Fibroblast of the aortic adventitia (primary cell): ENCODE results near the gene ZNF598. TPM values are rescaled to one million over a fixed set of nuclear protein-coding genes. Genes with fewer than 3 reads are reported as not detected.

Source experiments
- DNase-seq: peaks from one replicate; pipeline ENCODE4 v3.0.0-alpha.2; 2010; ENCODE audit warnings: low read depth
- H3K4me3 ChIP-seq: 2 replicates; pipeline ENCODE4 v1.5.1; 2011; ENCODE audit warnings: low read depth, mild to moderate bottlenecking, control low read depth, low read length, moderate library complexity
- total RNA-seq: library from RNA; depleted of rRNA; stranded (reverse); fragments of >200 nt; gene quantifications from 2 replicates; pipeline ENCODE4 v1.2.3, GENCODE V29; 2012; ENCODE audit warnings: low replicate concordance
- TF ChIP-seq, protein P1 (sequence below): IDR thresholded peaks from 2 replicates; pipeline ENCODE4 v1.5.1; 2011; ENCODE audit warnings: mild to moderate bottlenecking, low read length, control low read depth, inconsistent platforms; ENCODE audit not compliant: insufficient read depth

Gene ZNF598
- total RNA-seq, 1 donor, result 18.8 TPM

GRCh38 chr16:2031081-2031577 is 21.5 kb upstream of the ZNF598 start:
- DNase-seq, result no peak
- H3K4me3 ChIP-seq, result no peak overlapping the region
- TF ChIP-seq, protein P1, sequence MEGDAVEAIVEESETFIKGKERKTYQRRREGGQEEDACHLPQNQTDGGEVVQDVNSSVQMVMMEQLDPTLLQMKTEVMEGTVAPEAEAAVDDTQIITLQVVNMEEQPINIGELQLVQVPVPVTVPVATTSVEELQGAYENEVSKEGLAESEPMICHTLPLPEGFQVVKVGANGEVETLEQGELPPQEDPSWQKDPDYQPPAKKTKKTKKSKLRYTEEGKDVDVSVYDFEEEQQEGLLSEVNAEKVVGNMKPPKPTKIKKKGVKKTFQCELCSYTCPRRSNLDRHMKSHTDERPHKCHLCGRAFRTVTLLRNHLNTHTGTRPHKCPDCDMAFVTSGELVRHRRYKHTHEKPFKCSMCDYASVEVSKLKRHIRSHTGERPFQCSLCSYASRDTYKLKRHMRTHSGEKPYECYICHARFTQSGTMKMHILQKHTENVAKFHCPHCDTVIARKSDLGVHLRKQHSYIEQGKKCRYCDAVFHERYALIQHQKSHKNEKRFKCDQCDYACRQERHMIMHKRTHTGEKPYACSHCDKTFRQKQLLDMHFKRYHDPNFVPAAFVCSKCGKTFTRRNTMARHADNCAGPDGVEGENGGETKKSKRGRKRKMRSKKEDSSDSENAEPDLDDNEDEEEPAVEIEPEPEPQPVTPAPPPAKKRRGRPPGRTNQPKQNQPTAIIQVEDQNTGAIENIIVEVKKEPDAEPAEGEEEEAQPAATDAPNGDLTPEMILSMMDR, result no peak

GRCh38 chr16:2030036-2030435 is 20.4 kb upstream of the ZNF598 start:
- H3K4me3 ChIP-seq, result no peak overlapping the region
- TF ChIP-seq, protein P1, result no peak

DNA sequence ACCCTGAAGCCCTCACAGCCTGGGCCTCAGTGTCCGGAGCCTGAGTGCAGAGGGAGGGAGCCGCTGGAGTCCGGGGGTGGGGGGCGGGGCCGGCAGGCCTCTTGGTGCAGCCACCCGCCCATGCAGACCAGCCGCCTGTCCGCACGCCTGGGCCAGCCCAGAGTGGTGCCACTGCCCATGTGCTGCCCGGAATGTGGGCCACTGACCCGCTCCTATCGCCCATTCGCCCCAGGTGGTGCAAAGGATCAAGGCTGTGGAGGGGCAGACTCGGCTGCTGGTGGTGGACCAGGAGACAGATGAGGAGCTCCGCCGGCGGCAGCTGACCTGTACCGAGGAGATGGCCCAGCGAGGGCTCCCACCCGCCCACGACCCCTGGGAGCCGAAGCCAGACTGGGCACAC is 19.7 kb upstream of the ZNF598 start:
- TF ChIP-seq, protein P1, result no peak
- no peak overlapping the region for H3K4me3 ChIP-seq
- DNase-seq, result no peak

More at GRCh38 chr16:2030036-2030435, 20.4 kb upstream of the ZNF598 start:
- no peak for DNase-seq

DNA sequence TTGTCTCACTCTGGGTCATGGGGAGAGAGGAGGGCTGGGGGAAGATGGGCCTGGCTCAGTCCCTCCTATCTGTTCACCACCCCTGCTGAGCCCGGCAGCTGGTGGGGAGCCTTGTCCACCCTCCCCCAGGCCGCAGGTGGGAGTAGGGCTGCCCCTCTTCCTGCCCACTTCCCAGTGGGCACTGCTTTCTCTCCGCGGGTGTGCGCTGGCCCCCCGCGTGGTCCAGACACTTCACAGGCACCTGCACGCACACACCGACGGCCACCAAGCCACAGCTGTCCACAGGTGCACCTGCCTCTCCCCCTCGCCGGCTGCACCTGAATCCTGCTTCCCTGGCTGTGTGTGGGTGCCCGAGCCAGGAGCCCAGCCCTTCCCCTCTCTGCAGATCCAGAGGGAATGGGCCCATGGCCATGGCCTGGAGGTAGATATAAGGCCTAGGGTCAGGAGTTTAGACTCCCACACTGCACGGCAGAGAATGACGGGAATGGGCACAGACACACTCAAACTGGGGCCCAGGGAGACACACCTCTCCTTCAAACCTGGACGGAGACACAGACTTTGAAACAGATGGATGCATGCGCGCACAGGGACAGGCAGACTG is 19.1 kb upstream of the ZNF598 start:
- H3K4me3 ChIP-seq, result no peak overlapping the region
- TF ChIP-seq, protein P1, result no peak
- DNase-seq, result no peak

DNA sequence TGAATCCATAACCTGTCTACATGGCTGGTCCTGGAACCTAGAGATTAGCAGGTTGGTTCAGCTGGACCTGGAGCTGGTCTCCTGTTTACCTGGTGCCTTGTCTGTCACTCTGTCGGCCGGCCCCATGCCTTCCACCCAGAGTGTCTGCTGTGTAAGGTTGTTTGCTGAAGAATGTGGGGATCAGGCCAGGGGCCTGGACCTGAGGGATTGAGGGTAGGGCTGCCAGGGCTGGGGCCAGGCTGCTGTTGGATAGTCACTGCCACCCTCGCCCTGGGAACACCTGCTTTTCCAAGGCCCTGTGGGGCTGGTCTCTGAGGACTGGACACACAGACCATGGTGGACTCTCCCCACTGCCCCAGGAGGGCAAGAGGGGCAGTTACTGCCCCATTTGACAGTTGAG is 18.5 kb upstream of the ZNF598 start:
- H3K4me3 ChIP-seq, result peak overlapping the region; percentile 67
- TF ChIP-seq, protein P1, result no peak
- no peak for DNase-seq

DNA sequence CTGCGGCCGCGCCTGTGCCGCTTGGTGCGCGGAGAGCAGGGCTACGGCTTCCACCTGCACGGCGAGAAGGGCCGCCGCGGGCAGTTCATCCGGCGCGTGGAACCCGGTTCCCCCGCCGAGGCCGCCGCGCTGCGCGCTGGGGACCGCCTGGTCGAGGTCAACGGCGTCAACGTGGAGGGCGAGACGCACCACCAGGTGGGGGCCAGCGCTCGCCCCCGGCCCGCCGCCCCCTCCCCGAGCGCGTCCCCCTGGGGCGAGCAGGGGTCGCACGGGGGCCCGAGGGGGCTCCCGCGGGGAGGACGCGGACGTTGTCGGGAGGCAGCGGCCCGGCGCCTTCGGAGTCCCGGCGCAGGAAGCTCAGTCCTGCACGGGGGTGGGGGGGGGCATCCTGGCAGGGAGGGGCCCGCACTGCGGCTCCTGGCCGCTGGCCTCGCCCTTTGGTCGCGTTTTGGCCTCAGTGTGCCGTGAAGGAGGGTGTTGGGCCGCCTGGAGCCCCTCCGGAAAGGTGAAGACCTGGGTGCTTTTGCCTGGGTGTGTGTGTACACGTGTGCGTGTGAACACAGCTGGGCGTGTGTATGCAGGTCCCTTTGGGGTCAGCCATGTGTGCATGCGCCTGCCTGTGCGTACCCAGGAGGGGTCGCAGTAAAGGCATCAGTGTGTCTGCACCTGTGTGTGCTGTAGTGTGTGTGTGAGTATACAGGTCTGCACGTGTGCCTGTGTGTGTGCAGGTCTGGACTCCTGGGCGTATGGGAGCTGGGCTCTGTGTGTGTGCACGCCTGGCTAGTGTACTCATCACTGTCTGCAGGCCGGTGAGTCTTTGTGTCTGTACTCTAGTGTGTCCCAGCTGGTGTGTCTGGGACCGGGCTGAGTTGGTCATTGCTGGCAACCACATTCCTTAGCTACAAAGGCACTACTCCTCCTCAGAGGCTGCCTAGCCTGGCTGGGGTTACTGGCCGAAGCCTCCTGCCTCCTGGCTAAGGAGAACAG is 17.7 kb upstream of the ZNF598 start:
- TF ChIP-seq, protein P1, result no peak
- DNase-seq, result peak; percentile 20
- H3K4me3 ChIP-seq, result peak overlapping the region; percentile 67
